Effector CD8-positive, alpha-beta T cell (primary cell): ENCODE results near the gene S100A1.
"Not testable (repeated sequence)": the region's sequence is repeated elsewhere in the genome, so short reads cannot be mapped to it uniquely, and the experiment has no call there.

Experiments
- DNase-seq: peaks from one replicate; lab custom pipeline; 2025; lab: John Stamatoyannopoulos, UW

Gene S100A1

DNA sequence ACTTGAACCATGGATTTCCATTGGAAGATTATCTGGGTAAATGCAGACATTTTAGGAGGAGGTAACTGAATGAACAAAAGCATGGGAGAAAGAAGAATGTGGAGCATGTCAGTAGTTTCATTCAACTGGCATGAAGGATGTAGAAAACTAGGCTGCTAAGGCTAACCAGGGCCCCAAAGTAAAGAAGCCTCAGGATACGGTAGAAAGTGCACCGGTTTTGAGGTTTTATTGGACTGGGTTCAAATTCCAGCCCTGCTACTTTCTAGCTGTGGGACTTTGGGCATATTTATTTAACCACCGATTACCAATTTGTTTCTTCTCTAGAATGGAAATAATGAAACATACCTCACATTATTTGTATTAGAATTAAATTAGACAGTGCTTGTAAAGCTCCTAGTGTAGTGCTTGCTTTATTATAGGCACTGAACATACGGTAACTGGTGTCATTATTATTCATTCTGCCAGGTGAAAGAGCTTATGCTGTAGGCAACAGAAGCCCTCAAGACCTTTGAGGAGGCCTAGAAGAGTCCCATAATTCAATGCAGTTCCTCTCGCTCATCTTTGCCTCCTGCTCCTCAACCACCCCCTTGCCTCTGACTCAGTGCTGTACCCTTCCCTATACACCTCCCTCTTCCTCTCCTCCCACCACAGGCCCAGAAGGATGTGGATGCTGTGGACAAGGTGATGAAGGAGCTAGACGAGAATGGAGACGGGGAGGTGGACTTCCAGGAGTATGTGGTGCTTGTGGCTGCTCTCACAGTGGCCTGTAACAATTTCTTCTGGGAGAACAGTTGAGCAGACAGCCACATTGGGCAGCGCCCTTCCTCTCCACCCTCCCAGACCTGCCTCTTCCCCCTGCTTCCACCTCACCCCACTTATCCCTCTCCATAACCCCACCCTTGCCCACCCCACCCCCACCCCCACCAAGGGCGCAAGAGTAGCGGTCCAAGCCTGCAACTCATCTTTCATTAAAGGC lies 3.1 kb downstream of the S100A1 start:
- no peak for DNase-seq

DNA sequence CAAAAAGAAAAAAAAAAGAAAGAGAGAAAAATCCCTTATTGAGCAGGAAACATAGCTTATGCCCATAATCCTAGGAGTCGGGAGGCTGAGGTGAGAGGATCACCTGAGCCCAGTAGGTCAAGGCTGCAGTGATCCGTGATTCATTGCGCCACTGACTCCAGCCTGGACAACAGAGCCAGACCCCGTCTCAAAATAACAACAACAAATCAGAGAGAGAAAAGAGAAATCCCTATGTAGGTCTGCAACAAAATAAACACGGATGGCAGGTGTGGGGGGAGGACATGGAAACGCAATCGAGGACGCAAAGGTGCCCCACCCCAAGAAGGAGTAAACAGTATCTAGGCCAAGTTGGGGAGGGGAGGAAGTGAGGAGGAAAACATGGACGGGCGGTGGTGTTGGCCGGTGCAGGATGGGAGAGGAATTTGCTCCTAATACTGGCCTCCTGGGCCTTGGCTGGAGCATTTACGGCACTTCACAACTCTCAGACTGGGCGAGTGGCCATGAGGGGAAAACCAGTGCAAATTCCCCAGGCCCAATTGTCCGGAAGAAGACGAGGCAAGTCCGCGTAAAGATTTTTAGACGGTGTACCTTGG lies 5.0 kb downstream of the S100A1 start:
- no peak for DNase-seq

DNA sequence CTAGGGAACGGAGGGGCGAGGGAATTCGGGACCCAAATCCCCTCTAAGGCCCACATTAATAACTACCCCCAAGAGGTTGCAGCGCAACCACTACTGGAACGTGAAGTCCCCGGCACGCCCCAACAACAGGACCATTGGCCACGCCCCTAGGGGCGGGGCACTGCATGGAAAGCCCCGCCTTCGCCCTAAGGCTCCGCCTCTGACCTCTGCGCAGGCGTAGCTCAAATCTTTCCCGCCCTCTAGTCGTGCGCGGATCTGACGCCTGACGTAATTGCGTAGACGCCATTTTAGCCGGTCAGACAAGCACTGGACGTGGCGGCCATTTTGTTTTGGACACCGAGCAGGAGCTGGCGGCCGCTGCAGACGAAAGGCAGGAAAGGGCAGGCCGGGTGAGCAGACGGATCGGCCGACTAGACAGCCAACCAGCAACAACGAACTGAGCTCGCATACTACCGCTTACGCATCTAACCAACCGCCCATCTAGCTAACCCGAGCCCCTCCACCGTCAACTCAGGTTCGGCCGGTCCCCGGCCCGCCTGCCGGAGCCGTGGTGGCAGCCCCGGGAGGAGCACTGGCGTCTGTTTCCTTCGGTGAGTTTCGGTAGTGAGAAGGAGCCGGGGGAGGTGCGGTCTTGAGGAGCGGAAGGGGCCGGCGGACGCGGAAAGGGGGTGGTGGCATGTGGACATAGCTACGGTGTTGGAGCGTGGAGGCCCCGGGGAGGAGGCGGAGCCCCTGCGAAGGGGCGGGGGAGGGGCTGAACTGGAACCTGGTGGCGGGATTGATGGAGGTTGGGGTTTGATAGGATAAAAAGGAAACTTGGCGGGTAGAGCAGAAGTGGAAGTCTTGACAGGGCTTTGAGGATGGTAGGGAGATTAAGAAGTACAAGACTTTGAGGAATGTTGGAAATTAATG lies 5.8 kb downstream of the S100A1 start, which contains the start of gene CHTOP:
Gene CHTOP, plus strand, starts transcription at position 313 of the 912 bp plus-strand sequence. CDS start 2,523 bp downstream, outside the sequence.
- peak; percentile 93 for DNase-seq

DNA sequence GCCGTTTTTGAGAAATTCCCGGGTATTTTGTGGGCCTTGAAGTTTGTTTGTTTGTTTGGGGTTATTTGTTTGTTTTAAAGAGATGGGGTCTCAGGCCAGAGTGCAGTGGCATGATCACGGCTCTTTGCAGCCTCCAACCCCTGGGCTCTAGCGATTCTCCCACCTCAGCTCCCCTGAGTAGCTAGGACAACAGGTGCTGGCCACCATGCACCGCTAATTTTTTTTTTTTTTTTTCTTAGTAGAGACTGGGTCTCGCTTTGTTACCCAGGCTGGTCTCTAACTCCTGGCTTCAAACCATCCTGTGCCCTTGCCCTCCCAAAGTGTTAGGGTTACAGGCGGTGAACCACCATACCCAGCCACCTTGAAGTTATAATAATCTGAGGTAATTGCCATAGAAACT lies 7.6 kb downstream of the S100A1 start:
- DNase-seq = no peak

DNA sequence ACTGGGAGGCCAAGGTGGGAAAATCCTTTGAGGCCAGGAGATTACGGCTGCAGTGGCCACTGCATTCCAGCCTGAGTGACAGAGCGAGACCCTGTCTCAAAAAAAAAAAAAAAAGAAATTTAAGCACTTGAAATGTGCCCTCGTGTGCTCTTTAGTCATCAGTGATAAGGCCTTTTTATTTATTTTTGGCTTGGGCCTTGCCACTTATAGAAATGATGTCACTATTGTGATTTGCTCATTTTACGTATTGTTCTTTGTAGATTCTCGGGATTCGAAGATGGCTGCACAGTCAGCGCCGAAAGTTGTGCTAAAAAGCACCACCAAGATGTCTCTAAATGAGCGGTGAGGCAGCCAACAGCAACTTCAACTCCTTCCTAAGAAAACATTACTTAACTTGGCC lies 8.1 kb downstream of the S100A1 start:
- no peak for DNase-seq

DNA sequence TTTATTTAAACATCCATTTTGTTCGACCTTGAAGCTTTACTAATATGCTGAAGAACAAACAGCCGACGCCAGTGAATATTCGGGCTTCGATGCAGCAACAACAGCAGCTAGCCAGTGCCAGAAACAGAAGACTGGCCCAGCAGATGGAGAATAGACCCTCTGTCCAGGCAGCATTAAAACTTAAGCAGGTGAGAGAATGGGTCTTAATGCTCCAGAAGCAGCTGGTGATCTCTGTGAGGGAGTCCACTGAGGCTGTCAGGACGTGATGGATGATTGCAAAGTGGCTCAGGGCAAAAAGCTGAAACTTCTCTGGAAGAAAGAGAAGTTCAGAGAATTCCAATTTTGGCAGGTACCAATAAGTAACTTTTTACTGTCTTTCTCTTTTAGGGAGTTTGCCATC lies 10.0 kb downstream of the S100A1 start:
- DNase-seq = no peak

DNA sequence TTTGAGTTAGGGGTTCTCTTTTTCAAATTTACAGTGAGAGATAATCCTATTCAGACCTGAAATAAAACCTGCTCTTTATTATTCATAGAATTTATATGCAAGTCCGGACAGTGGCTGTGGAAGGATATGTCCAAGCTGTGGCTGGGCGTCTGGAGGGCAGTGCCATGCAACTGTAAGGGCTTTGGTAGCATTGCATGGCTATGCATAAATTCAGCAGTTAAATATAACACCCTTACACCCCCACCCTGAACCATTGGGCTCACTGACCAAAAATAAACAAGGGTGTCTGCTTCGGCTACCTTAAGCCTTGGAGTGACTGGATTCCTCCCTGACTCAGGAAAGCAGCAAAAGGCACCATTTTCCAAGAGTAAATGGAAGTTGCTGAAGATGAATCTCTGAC lies 11.0 kb downstream of the S100A1 start:
- no peak for DNase-seq

DNA sequence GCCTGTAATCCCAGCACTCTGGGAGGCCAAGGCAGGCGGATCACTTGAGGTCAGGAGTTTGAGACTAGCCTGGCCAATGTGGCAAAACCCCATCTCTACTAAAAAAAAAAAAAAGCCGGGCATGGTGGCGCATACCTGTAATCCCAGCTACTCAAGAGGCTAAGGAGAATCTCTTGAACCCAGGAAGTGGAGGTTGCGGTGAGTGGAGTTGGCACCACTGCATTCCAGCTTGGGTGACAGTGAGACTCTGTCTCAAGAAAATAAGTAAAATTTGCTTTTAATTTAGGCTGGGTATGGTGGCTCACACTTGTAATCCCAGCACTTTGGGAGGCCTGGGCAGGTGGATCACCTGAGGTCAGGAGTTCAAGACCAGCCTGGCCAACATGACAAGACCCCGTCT lies 12.0 kb downstream of the S100A1 start:
- DNase-seq = not testable (repeated sequence)

DNA sequence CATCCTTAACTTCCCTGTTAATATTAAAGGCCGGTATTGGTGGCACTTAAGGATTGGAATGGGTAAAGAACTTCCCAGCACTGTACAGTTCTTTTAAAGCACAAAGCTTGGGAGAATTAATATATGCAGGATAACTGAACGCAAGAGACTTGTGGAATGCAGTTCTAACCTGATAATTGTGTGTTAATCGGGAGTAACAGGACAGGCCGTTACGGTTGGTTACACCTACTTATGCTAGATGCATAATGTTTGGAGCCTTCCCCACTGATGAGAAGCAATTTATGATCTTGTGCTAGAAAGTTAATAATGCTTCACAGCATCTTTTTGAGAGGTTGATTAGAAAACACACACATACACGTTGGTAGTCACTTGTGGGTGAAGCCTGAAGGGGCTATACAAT lies 12.6 kb downstream of the S100A1 start:
- no peak for DNase-seq

DNA sequence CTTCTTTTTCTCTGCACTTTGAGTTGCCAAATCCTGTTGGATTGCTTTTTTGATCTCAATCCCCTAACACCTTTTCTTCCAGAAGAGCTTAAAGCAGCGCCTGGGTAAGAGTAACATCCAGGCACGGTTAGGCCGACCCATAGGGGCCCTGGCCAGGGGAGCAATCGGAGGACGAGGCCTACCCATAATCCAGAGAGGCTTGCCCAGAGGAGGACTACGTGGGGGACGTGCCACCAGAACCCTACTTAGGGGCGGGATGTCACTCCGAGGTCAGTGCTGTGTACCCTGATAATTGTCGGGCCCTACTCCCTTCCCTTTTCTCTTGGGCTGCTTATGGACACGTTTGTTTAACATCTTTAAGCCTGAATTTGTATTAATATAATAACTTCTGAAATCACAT lies 13.9 kb downstream of the S100A1 start:
- DNase-seq = no peak

DNA sequence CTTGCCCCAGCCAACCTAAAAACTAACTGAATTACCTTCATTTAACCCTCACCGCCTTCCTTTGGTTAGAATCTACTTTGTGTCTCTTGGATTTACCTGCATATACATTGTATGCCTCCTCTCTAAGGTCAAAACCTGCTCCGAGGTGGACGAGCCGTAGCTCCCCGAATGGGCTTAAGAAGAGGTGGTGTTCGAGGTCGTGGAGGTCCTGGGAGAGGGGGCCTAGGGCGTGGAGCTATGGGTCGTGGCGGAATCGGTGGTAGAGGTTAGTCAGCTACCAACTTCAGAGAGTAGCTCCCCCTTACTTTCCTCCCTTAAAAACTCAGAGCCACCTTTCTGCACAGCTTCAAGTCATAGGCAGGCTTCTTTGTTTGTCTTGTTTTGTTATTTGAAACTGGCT lies 14.9 kb downstream of the S100A1 start:
- no peak for DNase-seq

DNA sequence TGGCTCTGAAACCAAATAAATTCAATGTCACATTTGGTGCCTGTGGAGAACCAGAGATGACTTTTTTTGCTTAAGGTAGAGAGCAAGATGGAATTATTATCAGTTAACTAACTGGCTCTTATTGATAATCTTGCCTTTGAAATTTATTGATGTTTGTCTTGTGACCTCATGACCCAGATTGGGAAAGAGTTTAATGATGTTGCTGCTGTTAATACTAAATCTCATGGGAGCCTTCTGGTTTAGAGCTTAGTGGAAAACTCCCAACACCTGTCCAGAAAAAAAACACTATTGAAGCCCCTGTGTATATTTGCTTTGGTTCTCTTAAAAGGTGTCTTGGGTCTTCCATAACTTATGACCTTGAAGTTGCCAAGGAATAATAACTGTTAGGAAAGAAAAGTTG lies 15.6 kb downstream of the S100A1 start:
- DNase-seq = no peak

DNA sequence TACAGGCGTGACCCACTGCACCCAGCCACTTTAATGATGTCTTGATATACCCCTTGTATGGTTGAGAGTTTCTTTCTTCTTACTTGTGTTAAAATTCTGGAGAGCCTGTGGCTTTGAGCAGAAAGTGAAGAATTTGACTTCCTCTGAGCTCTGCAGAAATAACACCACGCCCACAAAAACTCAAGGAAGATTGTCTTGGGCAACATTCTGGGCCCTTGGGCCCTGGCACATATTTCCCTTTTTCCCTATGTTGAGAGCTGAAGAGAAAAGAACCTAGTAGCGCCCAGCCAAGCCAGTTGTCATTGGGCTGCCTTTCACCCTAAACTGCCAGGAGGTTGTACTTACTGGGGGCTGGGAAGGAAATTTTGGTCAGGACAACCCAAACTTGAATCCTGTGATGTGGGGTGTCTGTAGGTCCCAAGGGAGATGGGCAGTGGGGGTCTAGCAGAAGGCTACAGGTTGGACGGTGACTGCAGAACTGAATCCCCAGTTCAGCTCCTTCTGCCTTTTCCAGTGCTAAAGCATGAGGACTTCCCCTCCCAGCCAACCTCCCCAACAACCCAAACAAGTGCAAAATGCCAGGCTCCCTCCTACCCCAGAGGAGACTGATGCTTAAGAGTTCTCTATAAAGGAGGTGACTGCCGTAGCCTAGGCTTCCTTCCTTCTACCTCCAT lies 18.6 kb downstream of the S100A1 start:
- no peak for DNase-seq

DNA sequence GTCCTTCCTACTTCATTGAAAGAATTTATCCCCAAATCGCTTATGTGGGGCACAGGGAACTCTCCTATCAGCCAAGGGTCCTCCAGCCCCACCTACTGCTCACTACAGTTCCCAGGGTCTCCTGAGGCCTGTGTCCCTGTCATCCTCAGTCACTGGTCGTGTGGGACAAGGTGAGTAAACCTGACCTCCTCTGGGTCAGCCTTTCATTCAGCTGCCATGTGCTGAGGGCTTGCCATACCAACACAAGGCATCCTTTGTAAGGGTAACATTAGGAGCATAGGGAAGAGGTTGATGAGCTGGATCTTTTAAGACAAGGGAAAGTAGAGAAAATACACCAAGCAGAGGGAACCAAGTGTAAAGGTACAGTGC lies 19.1 kb downstream of the S100A1 start:
- no peak for DNase-seq

DNA sequence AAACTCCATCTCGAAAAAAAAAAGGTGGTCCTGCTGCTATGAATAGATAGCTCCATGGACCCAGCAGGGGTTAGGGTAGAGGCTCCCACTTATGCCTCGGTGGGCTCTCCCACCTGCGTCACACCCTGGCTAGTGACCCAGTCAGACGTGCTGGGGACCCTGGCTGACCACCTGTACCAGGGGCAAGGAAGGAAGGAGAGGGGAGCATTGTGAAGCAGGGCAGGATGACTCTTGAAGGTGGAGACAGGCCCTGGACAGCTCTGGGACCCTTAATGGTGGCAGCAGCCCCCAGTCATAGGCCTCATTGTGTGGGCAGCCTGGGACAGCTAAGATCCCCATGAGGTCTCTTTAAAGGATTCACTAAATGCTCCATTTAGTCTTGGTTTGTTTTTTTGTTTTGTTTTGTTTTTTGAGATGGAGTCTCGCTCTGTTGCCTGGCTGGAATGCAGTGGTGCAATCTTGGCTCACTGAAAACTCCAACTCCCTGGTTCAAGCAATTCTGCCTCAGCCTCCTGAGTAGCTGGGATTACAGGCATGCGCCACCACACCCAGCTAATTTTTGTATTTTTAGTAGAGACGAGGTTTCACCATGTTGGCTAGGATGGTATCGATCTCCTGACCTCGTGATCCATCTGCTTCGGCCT lies 19.9 kb downstream of the S100A1 start:
- DNase-seq = no peak

DNA sequence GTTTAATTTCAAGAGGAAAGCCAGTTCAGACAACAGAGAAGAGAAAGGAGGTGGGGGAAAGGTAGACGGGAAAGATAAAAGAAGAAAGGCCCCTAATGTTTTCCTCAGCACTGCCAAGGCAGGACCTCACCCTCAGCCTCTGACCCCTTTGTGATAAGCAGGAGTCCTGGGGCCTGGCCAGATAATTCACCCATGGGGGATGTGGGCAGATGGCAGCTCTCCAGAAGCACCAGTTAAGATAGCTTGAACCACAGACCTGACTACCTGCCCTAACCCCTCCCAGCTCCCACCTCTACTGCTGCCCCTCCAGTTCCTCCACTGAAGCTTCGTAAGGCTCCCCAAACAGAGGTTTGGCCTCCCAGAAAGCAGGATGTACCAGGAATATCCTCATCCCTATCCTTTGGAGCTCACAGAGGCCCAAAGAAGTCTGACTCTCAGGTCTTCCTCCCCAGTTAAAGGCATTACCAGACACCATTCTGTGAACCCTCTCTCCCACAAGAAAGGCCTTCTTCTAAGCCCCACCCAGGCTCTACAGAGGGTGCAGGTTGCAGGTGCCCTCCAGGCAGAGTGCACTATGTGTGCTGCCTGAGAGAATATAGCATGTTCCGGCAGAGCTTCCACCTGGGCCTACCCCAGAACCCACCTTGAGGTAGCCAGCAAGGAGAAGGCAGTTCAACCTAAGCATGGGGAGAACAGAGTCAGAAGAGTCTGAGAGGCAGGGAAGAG lies 21.1 kb downstream of the S100A1 start:
- DNase-seq = no peak

DNA sequence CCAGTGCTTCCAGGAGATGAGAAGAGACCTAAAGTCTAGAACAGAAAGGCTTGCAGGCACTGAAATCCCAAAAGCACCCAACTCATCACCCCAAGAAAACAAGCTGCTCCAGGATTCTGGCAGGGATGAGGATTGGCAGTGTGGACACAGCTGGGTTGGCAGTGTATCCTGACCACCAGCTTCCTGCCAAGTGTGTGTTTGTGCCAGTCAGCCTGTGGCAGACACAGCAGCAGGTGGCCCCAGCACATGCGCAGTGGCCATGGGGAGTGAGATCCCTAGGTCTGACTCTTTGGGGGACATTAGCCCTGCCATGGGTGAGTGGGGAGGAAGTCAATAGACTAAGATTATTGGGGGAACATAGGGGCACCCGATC lies 21.6 kb downstream of the S100A1 start:
- DNase-seq = no peak

DNA sequence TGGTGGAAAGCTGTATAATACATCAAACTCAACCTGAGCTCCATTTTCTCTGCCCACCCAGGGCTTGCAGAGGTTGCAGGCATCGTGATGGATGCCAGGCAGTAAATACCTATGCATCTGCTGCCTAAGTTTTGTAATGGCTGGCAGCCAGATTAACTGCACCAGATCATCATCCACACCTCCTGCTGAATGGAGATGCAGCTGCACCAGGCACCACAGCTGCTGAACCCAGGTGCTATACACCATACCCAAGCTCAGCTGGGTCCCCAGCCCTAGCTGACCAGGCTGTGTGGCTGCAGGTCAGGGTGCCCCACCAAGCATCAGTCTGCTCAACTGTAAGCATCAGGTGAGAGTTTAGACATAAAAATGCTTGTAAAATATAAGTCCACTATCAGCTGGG lies 23.5 kb downstream of the S100A1 start:
- DNase-seq = no peak

DNA sequence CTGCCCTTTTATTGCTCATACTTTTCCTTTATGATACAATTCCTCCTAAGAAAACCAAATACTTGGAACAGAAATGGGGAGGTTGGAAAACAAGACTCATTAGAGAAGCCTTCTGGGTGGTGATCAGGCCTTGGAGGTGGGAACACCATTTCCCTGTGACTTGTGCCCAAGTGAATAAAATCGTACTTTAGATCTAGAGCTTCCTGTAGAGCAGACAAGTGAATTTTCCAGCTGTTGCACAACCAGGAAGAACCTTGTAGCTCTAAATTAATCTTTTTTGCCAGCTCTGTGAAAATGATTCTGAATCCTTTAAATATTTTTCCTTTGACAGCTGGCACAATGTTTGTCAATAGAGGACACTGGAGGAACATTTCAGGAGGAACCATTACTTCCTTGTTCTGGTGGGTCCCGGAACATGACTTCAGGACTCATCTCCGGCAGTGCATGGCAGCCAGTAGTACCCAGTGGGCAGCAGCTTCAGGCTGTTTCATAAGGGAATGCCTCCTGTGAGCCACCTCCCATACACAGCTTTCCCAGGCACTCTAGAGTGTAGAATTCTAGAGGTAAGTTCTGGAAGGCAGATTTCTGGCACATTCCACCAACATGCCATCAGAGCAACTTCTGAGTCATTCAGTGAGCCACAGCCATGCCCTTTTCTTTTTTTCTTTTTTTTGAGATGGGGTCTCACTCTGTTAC lies 24.7 kb downstream of the S100A1 start:
- DNase-seq = no peak

DNA sequence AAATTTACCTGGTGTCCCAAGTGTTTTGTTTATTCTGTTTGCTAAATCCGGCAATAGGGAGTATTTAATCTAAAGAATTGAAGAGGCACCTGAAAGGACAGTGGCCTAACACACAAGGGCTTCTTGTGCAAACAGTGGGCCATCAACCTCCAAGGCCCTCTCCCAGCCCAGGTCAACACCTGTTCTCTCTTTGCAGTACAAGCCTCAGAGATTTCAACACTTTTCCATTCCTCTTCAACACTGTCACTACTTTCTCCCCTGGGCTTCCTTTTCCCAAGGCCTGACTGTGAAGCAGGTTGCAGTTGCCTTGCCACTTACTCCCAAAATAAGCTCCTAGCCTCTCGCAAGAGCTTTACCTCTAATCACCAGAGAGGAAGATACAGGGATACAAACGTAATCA lies 27.1 kb downstream of the S100A1 start:
- no peak for DNase-seq
